OCI-LY1 (cell line): ENCODE data around the gene MORC3.

ENCODE experiments used
- H2AFZ ChIP-seq: fragments of 200-600 bp; sonication (generic), shearing (Covaris generic); 2 replicates; pipeline ENCODE4 v1.6.0; 2014; ENCODE audit warnings: antibody characterized with exemption, mild to moderate bottlenecking, low read length
- H3F3A ChIP-seq: fragments of 200-600 bp; sonication (generic), shearing (Covaris generic); 2 replicates; pipeline ENCODE4 v1.6.0; 2014; ENCODE audit warnings: mild to moderate bottlenecking, antibody characterized with exemption, low read length, moderate library complexity; ENCODE audit not compliant: insufficient read depth
- H3K27ac ChIP-seq: fragments of 200-600 bp; sonication (generic); 2 replicates; pipeline ENCODE4 v1.5.1; 2014; ENCODE audit warnings: low read length, mixed run types, mild to moderate bottlenecking, low read depth; ENCODE audit not compliant: poor library complexity, severe bottlenecking
- H3K27me3 ChIP-seq: fragments of 200-600 bp; sonication (generic); 2 replicates; pipeline ENCODE4 v1.6.0; 2014; ENCODE audit warnings: antibody characterized with exemption, mild to moderate bottlenecking, low read length, moderate library complexity; ENCODE audit not compliant: insufficient read depth
- H3K36me3 ChIP-seq: fragments of 200-600 bp; sonication (generic); 2 replicates; pipeline ENCODE4 v1.6.1; 2014; ENCODE audit warnings: mild to moderate bottlenecking, antibody characterized with exemption, low read length, moderate library complexity, mixed read lengths; ENCODE audit not compliant: insufficient read depth
- H3K4me1 ChIP-seq: fragments of 200-600 bp; sonication (generic); 2 replicates; pipeline ENCODE4 v1.5.1; 2014; ENCODE audit warnings: mild to moderate bottlenecking, low read length, moderate library complexity; ENCODE audit not compliant: insufficient read depth, severe bottlenecking
- H3K4me2 ChIP-seq: fragments of 200-600 bp; sonication (generic), shearing (Covaris generic); 2 replicates; pipeline ENCODE4 v1.6.1; 2014; ENCODE audit warnings: low read length
- H3K4me3 ChIP-seq: fragments of 200-600 bp; sonication (generic); 2 replicates; pipeline ENCODE4 v1.5.1; 2014; ENCODE audit warnings: low read length, low read depth, mild to moderate bottlenecking, mixed read lengths; ENCODE audit not compliant: poor library complexity, severe bottlenecking
- H3K79me2 ChIP-seq: fragments of 200-600 bp; shearing (Covaris generic); 2 replicates; pipeline ENCODE4 v1.6.1; 2016; ENCODE audit warnings: mixed run types, low read length, mixed read lengths; ENCODE audit not compliant: insufficient read depth
- H3K9ac ChIP-seq: fragments of 200-600 bp; sonication (generic), shearing (Covaris generic); 2 replicates; pipeline ENCODE4 v1.6.1; 2014; ENCODE audit warnings: mild to moderate bottlenecking, low read length, mixed read lengths
- H3K9me2 ChIP-seq: fragments of 200-600 bp; sonication (generic), shearing (Covaris generic); 2 replicates; pipeline ENCODE4 v1.6.1; 2014; ENCODE audit warnings: low read depth, mild to moderate bottlenecking, low read length, mixed read lengths
- H3K9me3 ChIP-seq: fragments of 200-600 bp; shearing (Covaris generic); 2 replicates; pipeline ENCODE4 v1.6.1; 2014; ENCODE audit warnings: low read length, mixed read lengths
- H4K20me1 ChIP-seq: fragments of 200-600 bp; sonication (generic), shearing (Covaris generic); 2 replicates; pipeline ENCODE4 v1.6.0; 2016; ENCODE audit warnings: mild to moderate bottlenecking, low read length; ENCODE audit not compliant: insufficient read depth
- EZH2 ChIP-seq: fragments of 200-600 bp; sonication (generic), shearing (Covaris generic); IDR thresholded peaks from 2 replicates; pipeline ENCODE4 v1.8.0; 2017; ENCODE audit warnings: borderline replicate concordance, mixed run types, mild to moderate bottlenecking, antibody characterized with exemption, low read length, moderate library complexity, mixed read lengths
- TF ChIP-seq, protein P1 (sequence below): fragments of 200-600 bp; sonication (generic), shearing (Covaris generic); IDR thresholded peaks from 2 replicates; pipeline ENCODE4 v1.5.1; 2017; ENCODE audit warnings: mild to moderate bottlenecking, antibody characterized with exemption, low read length, moderate library complexity, mixed read lengths

The MORC3 gene

GRCh38 chr21:36411301-36411700 lies 91.3 kb downstream of the MORC3 start:
- Histone ChIP-seq H3K9me2 (no peaks in the 10 kb centered on the region), H3K27me3 (no peaks in the 10 kb centered on the region), H3K79me2 (no peaks in the 10 kb centered on the region), H3K36me3 (peaks cover 79% of the 10 kb centered on the region), H2AFZ (no peak overlapping the region), H3K4me1 (no peaks in the 10 kb centered on the region), H3K4me3 (no peak overlapping the region), H3K9me3 (no peaks in the 10 kb centered on the region), H3K4me2 (no peak overlapping the region), H4K20me1 (no peaks in the 10 kb centered on the region), H3K9ac (no peak overlapping the region), H3K27ac (no peak overlapping the region), H3F3A (no peaks in the 10 kb centered on the region)
- no peak for TF ChIP-seq EZH2
- TF ChIP-seq, protein P1, sequence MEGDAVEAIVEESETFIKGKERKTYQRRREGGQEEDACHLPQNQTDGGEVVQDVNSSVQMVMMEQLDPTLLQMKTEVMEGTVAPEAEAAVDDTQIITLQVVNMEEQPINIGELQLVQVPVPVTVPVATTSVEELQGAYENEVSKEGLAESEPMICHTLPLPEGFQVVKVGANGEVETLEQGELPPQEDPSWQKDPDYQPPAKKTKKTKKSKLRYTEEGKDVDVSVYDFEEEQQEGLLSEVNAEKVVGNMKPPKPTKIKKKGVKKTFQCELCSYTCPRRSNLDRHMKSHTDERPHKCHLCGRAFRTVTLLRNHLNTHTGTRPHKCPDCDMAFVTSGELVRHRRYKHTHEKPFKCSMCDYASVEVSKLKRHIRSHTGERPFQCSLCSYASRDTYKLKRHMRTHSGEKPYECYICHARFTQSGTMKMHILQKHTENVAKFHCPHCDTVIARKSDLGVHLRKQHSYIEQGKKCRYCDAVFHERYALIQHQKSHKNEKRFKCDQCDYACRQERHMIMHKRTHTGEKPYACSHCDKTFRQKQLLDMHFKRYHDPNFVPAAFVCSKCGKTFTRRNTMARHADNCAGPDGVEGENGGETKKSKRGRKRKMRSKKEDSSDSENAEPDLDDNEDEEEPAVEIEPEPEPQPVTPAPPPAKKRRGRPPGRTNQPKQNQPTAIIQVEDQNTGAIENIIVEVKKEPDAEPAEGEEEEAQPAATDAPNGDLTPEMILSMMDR: no peak

DNA sequence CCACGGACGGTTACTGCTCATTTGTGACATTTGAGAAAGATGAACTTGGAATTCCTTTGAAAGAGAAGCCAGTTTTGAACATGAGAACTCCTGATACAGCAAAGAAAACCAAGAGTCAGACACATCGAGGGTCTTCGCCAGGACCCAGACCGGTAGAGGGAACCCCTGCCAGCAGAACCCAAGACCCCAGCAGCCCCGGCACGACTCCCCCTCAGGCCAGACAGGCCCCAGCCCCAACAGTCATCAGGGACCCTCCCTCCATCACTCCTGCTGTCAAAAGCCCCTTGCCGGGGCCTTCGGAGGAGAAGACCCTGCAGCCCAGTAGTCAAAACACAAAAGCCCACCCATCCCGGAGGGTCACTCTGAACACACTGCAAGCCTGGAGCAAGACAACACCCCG lies 92.9 kb downstream of the MORC3 start:
- peaks cover 79% of the 10 kb centered on the region for H3K36me3 ChIP-seq
- no peak overlapping the region for H3K4me3 ChIP-seq
- no peaks in the 10 kb centered on the region for H4K20me1 ChIP-seq

DNA sequence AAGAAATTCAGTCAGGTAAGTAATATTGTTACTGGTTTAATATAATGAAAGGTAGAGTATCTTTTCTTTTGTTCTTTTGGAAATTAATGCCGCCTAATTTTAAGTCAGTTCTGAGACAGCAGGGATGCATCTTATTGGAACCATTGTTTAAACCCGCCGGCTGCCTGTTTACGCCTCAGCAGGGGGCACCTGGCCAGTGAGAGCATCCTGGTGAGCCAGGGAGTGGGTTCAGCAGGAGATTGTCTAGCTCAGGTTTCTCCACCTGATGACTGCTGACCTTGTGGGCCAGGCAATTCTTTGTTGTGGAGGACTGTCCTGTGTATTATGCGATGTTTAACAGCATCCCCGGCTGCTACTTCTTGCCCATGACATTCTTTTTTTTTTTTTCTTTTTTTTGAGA lies 95.4 kb downstream of the MORC3 start:
- no peaks in the 10 kb centered on the region for H3K27me3 ChIP-seq
- H3K36me3 ChIP-seq: peaks cover 66% of the 10 kb centered on the region
- no peaks in the 10 kb centered on the region for H3K9me3 ChIP-seq
- no peak overlapping the region for H2AFZ ChIP-seq
- no peak overlapping the region for H3K4me2 ChIP-seq
- no peaks in the 10 kb centered on the region for H4K20me1 ChIP-seq
- H3K4me1 ChIP-seq: no peaks in the 10 kb centered on the region
- no peaks in the 10 kb centered on the region for H3F3A ChIP-seq
- no peak overlapping the region for H3K4me3 ChIP-seq
- H3K9ac ChIP-seq: no peak overlapping the region
- H3K27ac ChIP-seq: no peak overlapping the region
- no peaks in the 10 kb centered on the region for H3K9me2 ChIP-seq
- no peak for TF ChIP-seq EZH2
- TF ChIP-seq, protein P1: no peak
- H3K79me2 ChIP-seq: no peaks in the 10 kb centered on the region

More for the DNA sequence above, 92.9 kb downstream of the MORC3 start:
- H3K9ac ChIP-seq: no peak overlapping the region
- H3K4me1 ChIP-seq: no peaks in the 10 kb centered on the region
- H3K9me2 ChIP-seq: no peaks in the 10 kb centered on the region
- H3K27ac ChIP-seq: no peak overlapping the region
- H3K79me2 ChIP-seq: no peaks in the 10 kb centered on the region
- H3K4me2 ChIP-seq: no peak overlapping the region
- no peaks in the 10 kb centered on the region for H3K27me3 ChIP-seq
- no peaks in the 10 kb centered on the region for H3K9me3 ChIP-seq
- no peak overlapping the region for H2AFZ ChIP-seq
- no peak for TF ChIP-seq EZH2
- TF ChIP-seq, protein P1: no peak
- no peaks in the 10 kb centered on the region for H3F3A ChIP-seq
